ENCODE results near the gene WRAP53.

- TF ChIP-seq EZH2 (IDR thresholded peaks at IDR 0.05) (no peak), POLR2AphosphoS5 (IDR thresholded peaks at IDR 0.05; ENCODE audit: borderline replicate concordance, low read depth, low read length) (no peak), FOXP2 (optimal IDR thresholded peaks at IDR 0.05; ENCODE audit: control extremely low read depth, extremely low read length, insufficient read depth) (no peak)
Observed at GRCh38 chr17:7706631-7707354, 18.5 kb downstream of the WRAP53 start.

Measured in SK-N-MC (cell line).